Measurements from ENCODE around the gene PLCH1. TPM values are rescaled to one million over a fixed set of nuclear protein-coding genes. Genes with fewer than 3 reads are reported as not detected.
"Not testable (repeated sequence)": the region's sequence is repeated elsewhere in the genome, so short reads cannot be mapped to it uniquely, and the experiment has no call there.

Gene PLCH1
- total RNA-seq, 5 donors from 2014 or later (not counting 1 experiment from before 2014, with no cell fraction given) = 0.06 to 0.12 (median 0.09) TPM; not detected in 1

- DNase-seq; H3K4me3 Mint-ChIP-seq; POLR2A ChIA-PET; H3K4me1 ChIP-seq (ENCODE audit: control insufficient read depth in 1 of 2, extremely low read depth in 1 of 2, insufficient read depth in 2 of 2, low read length in 2 of 2); H3K27me3 Mint-ChIP-seq; ATAC-seq (replicated peaks in 1 of 4); H3K36me3 ChIP-seq (ENCODE audit: control insufficient read depth in 2 of 2, extremely low read depth in 1 of 2, insufficient read depth in 1 of 2, low read length in 1 of 2); H3K4me1 Mint-ChIP-seq; H3K27me3 ChIP-seq (replicated peaks in 1 of 2; ENCODE audit: control insufficient read depth in 2 of 2, extremely low read depth in 1 of 2, insufficient read depth in 2 of 2, low read length in 1 of 2); H3K9me3 ChIP-seq; H3K27ac Mint-ChIP-seq; H3K27ac ChIP-seq (ENCODE audit: low read length); H3K4me3 ChIP-seq (ENCODE audit: control insufficient read depth in 1 of 2, extremely low read depth in 1 of 2, low read length in 1 of 2); H3K9me3 Mint-ChIP-seq; CTCF ChIA-PET; H3K36me3 Mint-ChIP-seq: not testable (repeated sequence)
- WGBS (ENCODE audit: insufficient coverage) = no CpG with 5 or more reads among the region's 2 CpGs
These were observed 350.0 kb downstream of the PLCH1 start for GRCh38 chr3:155394896-155395295.

GRCh38 chr3:155394240-155394639 is 350.6 kb downstream of the PLCH1 start:
- Mint-ChIP-seq H3K4me1 (no peaks in the 10 kb centered on the region), H3K27ac (no peak overlapping the region), H3K4me3 (no peak overlapping the region), H3K27me3 (no peaks in the 10 kb centered on the region), H3K36me3 (no peaks in the 10 kb centered on the region), H3K9me3 (peaks cover 0 to 9% (median 2%) of the 10 kb centered on the region in 3 donors)
- ATAC-seq (replicated peaks in 1 of 4) = no peak
- POLR2A ChIA-PET = no interaction called here
- no CpG with 5 or more reads among the region's 1 CpG for WGBS (ENCODE audit: insufficient coverage)
- no peak for DNase-seq
- Histone ChIP-seq H3K4me3 (ENCODE audit: control insufficient read depth in 1 of 2, extremely low read depth in 1 of 2, low read length in 1 of 2) (no peak overlapping the region), H3K4me1 (ENCODE audit: control insufficient read depth in 1 of 2, extremely low read depth in 1 of 2, insufficient read depth in 2 of 2, low read length in 2 of 2) (no peaks in the 10 kb centered on the region), H3K36me3 (ENCODE audit: control insufficient read depth in 2 of 2, extremely low read depth in 1 of 2, insufficient read depth in 1 of 2, low read length in 1 of 2) (no peaks in the 10 kb centered on the region), H3K27me3 (replicated peaks in 1 of 2; ENCODE audit: control insufficient read depth in 2 of 2, extremely low read depth in 1 of 2, insufficient read depth in 2 of 2, low read length in 1 of 2) (no peaks in the 10 kb centered on the region), H3K9me3 (no peaks in the 10 kb centered on the region), H3K27ac (ENCODE audit: low read length) (no peak overlapping the region)
- CTCF ChIA-PET = no interaction called here

- DNase-seq (no peak), ATAC-seq (replicated peaks in 1 of 4) (no peak)
- H3K36me3 ChIP-seq (ENCODE audit: control insufficient read depth in 2 of 2, extremely low read depth in 1 of 2, insufficient read depth in 1 of 2, low read length in 1 of 2) = no peaks in the 10 kb centered on the region
- H3K4me1 ChIP-seq (ENCODE audit: control insufficient read depth in 1 of 2, extremely low read depth in 1 of 2, insufficient read depth in 2 of 2, low read length in 2 of 2) = no peaks in the 10 kb centered on the region
- Mint-ChIP-seq H3K4me3 (no peak overlapping the region), H3K36me3 (no peaks in the 10 kb centered on the region), H3K4me1 (no peaks in the 10 kb centered on the region), H3K9me3 (peaks cover 0 to 9% (median 2%) of the 10 kb centered on the region in 3 donors), H3K27me3 (no peaks in the 10 kb centered on the region), H3K27ac (no peak overlapping the region)
- H3K4me3 ChIP-seq (ENCODE audit: control insufficient read depth in 1 of 2, extremely low read depth in 1 of 2, low read length in 1 of 2) = no peak overlapping the region
- ChIA-PET POLR2A (no interaction called here), CTCF (no interaction called here)
- no peaks in the 10 kb centered on the region for H3K27me3 ChIP-seq (replicated peaks in 1 of 2; ENCODE audit: control insufficient read depth in 2 of 2, extremely low read depth in 1 of 2, insufficient read depth in 2 of 2, low read length in 1 of 2)
- no peak overlapping the region for H3K27ac ChIP-seq (ENCODE audit: low read length)
- no peaks in the 10 kb centered on the region for H3K9me3 ChIP-seq
- WGBS (ENCODE audit: insufficient coverage) = no CpG with 5 or more reads among the region's 1 CpG
These were observed 351.6 kb downstream of the PLCH1 start for GRCh38 chr3:155393316-155393715.

GRCh38 chr3:155392138-155392537 is 352.7 kb downstream of the PLCH1 start:
- ATAC-seq (replicated peaks in 1 of 4) = no peak
- Histone ChIP-seq H3K4me3 (ENCODE audit: control insufficient read depth in 1 of 2, extremely low read depth in 1 of 2, low read length in 1 of 2) (no peak overlapping the region), H3K9me3 (no peaks in the 10 kb centered on the region), H3K27ac (ENCODE audit: low read length) (no peak overlapping the region), H3K27me3 (replicated peaks in 1 of 2; ENCODE audit: control insufficient read depth in 2 of 2, extremely low read depth in 1 of 2, insufficient read depth in 2 of 2, low read length in 1 of 2) (no peaks in the 10 kb centered on the region), H3K4me1 (ENCODE audit: control insufficient read depth in 1 of 2, extremely low read depth in 1 of 2, insufficient read depth in 2 of 2, low read length in 2 of 2) (no peaks in the 10 kb centered on the region), H3K36me3 (ENCODE audit: control insufficient read depth in 2 of 2, extremely low read depth in 1 of 2, insufficient read depth in 1 of 2, low read length in 1 of 2) (no peaks in the 10 kb centered on the region)
- POLR2A ChIA-PET = no interaction called here
- CTCF ChIA-PET = no interaction called here
- no CpG with 5 or more reads among the region's 1 CpG for WGBS (ENCODE audit: insufficient coverage)
- Mint-ChIP-seq H3K4me3 (no peak overlapping the region), H3K27me3 (peaks cover 0 to under 1% of the 10 kb centered on the region in 2 donors), H3K36me3 (no peaks in the 10 kb centered on the region), H3K9me3 (peaks cover 0 to 9% (median 2%) of the 10 kb centered on the region in 3 donors), H3K4me1 (no peaks in the 10 kb centered on the region), H3K27ac (no peak overlapping the region)
- DNase-seq = no peak

GRCh38 chr3:155391551-155391958 is 353.3 kb downstream of the PLCH1 start:
- H3K4me1 ChIP-seq (ENCODE audit: control insufficient read depth in 1 of 2, extremely low read depth in 1 of 2, insufficient read depth in 2 of 2, low read length in 2 of 2) = no peaks in the 10 kb centered on the region
- H3K36me3 ChIP-seq (ENCODE audit: control insufficient read depth in 2 of 2, extremely low read depth in 1 of 2, insufficient read depth in 1 of 2, low read length in 1 of 2) = no peaks in the 10 kb centered on the region
- H3K27ac ChIP-seq (ENCODE audit: low read length) = no peak overlapping the region
- ChIA-PET POLR2A (no interaction called here), CTCF (interaction anchor here in 1 of 2 donors (0.7 kb wide), 1 partner anchor 1039 kb away, joined by 3 read pairs; no protein-coding TSS in a partner anchor)
- Mint-ChIP-seq H3K4me1 (no peaks in the 10 kb centered on the region), H3K9me3 (peaks cover 0 to 9% (median 2%) of the 10 kb centered on the region in 3 donors), H3K27me3 (peaks cover 0 to 3% of the 10 kb centered on the region in 2 donors), H3K4me3 (no peak overlapping the region), H3K36me3 (no peaks in the 10 kb centered on the region), H3K27ac (no peak overlapping the region)
- H3K27me3 ChIP-seq (replicated peaks in 1 of 2; ENCODE audit: control insufficient read depth in 2 of 2, extremely low read depth in 1 of 2, insufficient read depth in 2 of 2, low read length in 1 of 2) = no peaks in the 10 kb centered on the region
- H3K4me3 ChIP-seq (ENCODE audit: control insufficient read depth in 1 of 2, extremely low read depth in 1 of 2, low read length in 1 of 2) = no peak overlapping the region
- 71% methylated on average over 2 of the region's 2 CpGs for WGBS (ENCODE audit: insufficient coverage)
- no peaks in the 10 kb centered on the region for H3K9me3 ChIP-seq
- DNase-seq = no peak
- ATAC-seq (replicated peaks in 1 of 4) = no peak

GRCh38 chr3:155391104-155391503 is 353.8 kb downstream of the PLCH1 start:
- H3K4me1 Mint-ChIP-seq = no peaks in the 10 kb centered on the region
- peaks cover 0 to 9% (median 2%) of the 10 kb centered on the region in 3 donors for H3K9me3 Mint-ChIP-seq
- POLR2A ChIA-PET = no interaction called here
- no peak for DNase-seq
- H3K9me3 ChIP-seq = no peaks in the 10 kb centered on the region
- no CpG with 5 or more reads among the region's 2 CpGs for WGBS (ENCODE audit: insufficient coverage)
- H3K4me3 ChIP-seq (ENCODE audit: control insufficient read depth in 1 of 2, extremely low read depth in 1 of 2, low read length in 1 of 2) = no peak overlapping the region
- no peaks in the 10 kb centered on the region for H3K36me3 Mint-ChIP-seq
- CTCF ChIA-PET = interaction anchor here in 1 of 2 donors (0.7 kb wide), 1 partner anchor 1039 kb away, joined by 3 read pairs; no protein-coding TSS in a partner anchor
- H3K27me3 ChIP-seq (replicated peaks in 1 of 2; ENCODE audit: control insufficient read depth in 2 of 2, extremely low read depth in 1 of 2, insufficient read depth in 2 of 2, low read length in 1 of 2) = no peaks in the 10 kb centered on the region
- peaks cover 0 to 3% of the 10 kb centered on the region in 2 donors for H3K27me3 Mint-ChIP-seq
- H3K4me3 Mint-ChIP-seq = no peak overlapping the region
- no peaks in the 10 kb centered on the region for H3K36me3 ChIP-seq (ENCODE audit: control insufficient read depth in 2 of 2, extremely low read depth in 1 of 2, insufficient read depth in 1 of 2, low read length in 1 of 2)
- no peaks in the 10 kb centered on the region for H3K4me1 ChIP-seq (ENCODE audit: control insufficient read depth in 1 of 2, extremely low read depth in 1 of 2, insufficient read depth in 2 of 2, low read length in 2 of 2)
- no peak for ATAC-seq (replicated peaks in 1 of 4)
- H3K27ac Mint-ChIP-seq = no peak overlapping the region
- no peak overlapping the region for H3K27ac ChIP-seq (ENCODE audit: low read length)

GRCh38 chr3:155390351-155390750 is 354.5 kb downstream of the PLCH1 start:
- no peak overlapping the region for H3K4me3 Mint-ChIP-seq
- Histone ChIP-seq H3K4me3 (ENCODE audit: control insufficient read depth in 1 of 2, extremely low read depth in 1 of 2, low read length in 1 of 2) (no peak overlapping the region), H3K27me3 (replicated peaks in 1 of 2; ENCODE audit: control insufficient read depth in 2 of 2, extremely low read depth in 1 of 2, insufficient read depth in 2 of 2, low read length in 1 of 2) (no peaks in the 10 kb centered on the region), H3K4me1 (ENCODE audit: control insufficient read depth in 1 of 2, extremely low read depth in 1 of 2, insufficient read depth in 2 of 2, low read length in 2 of 2) (no peaks in the 10 kb centered on the region), H3K36me3 (ENCODE audit: control insufficient read depth in 2 of 2, extremely low read depth in 1 of 2, insufficient read depth in 1 of 2, low read length in 1 of 2) (no peaks in the 10 kb centered on the region), H3K27ac (ENCODE audit: low read length) (no peak overlapping the region), H3K9me3 (no peaks in the 10 kb centered on the region)
- no peaks in the 10 kb centered on the region for H3K4me1 Mint-ChIP-seq
- no peak for DNase-seq
- ATAC-seq (replicated peaks in 1 of 4) = no peak
- H3K27ac Mint-ChIP-seq = no peak overlapping the region
- peaks cover 0 to 6% (median 2%) of the 10 kb centered on the region in 3 donors for H3K9me3 Mint-ChIP-seq
- POLR2A ChIA-PET = interaction anchor here in 1 of 2 donors (0.6 kb wide), 1 partner anchor 860 kb away, joined by 3 read pairs; no protein-coding TSS in a partner anchor
- H3K36me3 Mint-ChIP-seq = no peaks in the 10 kb centered on the region
- H3K27me3 Mint-ChIP-seq = peaks cover 0 to 3% of the 10 kb centered on the region in 2 donors
- CTCF ChIA-PET = no interaction called here
